ENCODE results near the gene PDPK1.
A peak's percentile ranks its signal among the peaks of the same experiment; 100 is the strongest.
"Not testable (repeated sequence)": the region's sequence is repeated elsewhere in the genome, so short reads cannot be mapped to it uniquely, and the experiment has no call there.

The PDPK1 gene

DNA sequence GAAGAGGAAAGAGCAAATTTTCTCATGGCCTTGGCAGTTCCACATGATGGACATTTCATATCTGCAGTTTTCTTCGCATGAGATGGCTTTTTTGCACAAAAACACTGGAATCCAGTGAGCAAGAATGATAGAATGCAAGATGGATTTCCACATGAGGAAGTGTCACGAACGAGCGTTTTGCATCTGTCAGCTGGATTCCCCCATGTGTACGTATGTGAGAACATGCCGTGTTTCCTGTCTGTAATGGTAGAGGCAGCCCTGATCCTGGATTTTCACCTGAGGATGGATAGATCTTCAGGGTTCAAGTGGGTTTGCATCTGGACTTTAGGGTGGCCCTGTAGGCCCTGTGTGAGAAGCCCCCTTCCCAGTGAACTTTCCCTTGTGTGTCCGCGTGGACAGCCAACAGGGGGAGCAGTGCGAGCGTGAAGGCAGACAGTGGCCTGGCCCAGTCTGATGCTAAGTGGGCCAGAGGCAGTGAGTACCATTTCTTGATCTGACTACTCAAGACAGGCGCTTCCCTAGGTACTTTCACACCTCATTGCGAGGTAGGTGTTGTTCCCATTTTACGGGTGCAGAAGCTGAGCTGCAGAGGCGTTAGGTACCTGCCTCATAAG lies 2.1 kb downstream of the PDPK1 start:
- peak overlapping the region; percentile 86 for H3K4me3 Mint-ChIP-seq
- not testable (repeated sequence) for H3K36me3 Mint-ChIP-seq (ENCODE audit: low read depth); H3K27me3 Mint-ChIP-seq; H3K27ac Mint-ChIP-seq; H3K9me3 Mint-ChIP-seq
- peaks cover 50% of the 10 kb centered on the region for H3K4me1 Mint-ChIP-seq (ENCODE audit: low read depth)

DNA sequence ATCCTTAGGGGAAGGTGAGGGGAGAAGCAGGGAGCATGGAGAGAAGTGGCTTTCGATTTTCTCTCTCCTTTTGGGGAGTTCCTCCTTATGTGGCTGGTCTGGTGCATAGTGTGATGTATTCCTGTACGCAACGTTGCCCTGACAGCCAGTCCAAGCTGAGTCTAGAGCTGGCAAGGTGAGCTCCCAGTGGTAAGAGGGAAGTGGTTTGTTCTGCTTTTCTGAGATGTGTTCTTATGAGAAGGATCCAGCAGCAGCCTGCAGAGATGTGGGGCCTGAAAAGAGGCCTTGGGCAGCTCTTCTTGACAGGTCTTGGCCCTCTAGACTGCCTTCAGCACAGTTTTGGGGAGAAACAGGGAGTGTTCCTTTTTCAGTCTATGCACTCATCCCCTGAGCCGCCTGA lies 3.1 kb downstream of the PDPK1 start:
- H3K9me3 Mint-ChIP-seq; H3K27me3 Mint-ChIP-seq; H3K36me3 Mint-ChIP-seq (ENCODE audit: low read depth); H3K4me3 Mint-ChIP-seq; H3K27ac Mint-ChIP-seq: not testable (repeated sequence)
- H3K4me1 Mint-ChIP-seq (ENCODE audit: low read depth), result peaks cover 55% of the 10 kb centered on the region

DNA sequence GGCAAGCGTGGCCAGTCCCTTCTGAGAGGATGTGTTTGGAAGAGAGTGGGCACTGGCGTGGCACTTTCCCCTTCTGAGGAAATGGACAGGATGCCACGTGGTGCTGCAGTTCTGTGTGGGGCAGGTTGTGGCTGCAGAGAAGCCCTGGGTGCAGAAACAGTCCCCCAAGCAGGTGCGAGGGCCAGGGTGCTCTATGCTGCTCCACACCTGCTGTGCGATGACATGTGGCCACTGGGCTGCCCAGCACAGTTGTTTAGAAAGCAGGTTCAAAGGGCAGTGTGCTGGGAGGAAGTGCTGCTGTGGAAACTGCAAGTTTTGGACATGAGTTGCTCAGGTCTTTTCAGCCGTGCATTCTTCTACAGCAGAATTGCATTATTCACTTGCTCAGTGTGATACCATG lies 3.6 kb downstream of the PDPK1 start:
- not testable (repeated sequence) for H3K36me3 Mint-ChIP-seq (ENCODE audit: low read depth); H3K4me3 Mint-ChIP-seq; H3K27ac Mint-ChIP-seq; H3K9me3 Mint-ChIP-seq; H3K27me3 Mint-ChIP-seq
- H3K4me1 Mint-ChIP-seq (ENCODE audit: low read depth), result peaks cover 54% of the 10 kb centered on the region

DNA sequence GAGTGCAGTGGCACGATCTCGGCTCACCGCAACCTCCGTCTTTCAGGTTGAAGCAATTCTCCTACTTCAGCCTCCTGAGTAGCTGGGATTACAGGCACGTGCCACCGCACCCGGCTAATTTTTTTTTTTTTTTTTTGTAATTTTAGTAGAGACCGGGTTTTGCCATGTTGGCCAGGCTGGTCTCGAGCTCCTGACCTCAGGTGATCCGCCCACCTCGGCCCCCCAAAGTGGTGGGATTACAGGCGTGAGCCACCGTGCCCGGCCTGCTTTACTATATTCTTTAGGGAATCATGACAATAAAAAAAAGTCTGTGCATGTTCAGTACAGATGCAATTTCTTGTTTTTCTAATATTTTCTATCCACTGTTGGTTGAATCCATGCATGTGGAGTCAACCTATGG lies 6.0 kb downstream of the PDPK1 start:
- H3K4me3 Mint-ChIP-seq; H3K9me3 Mint-ChIP-seq; H3K27ac Mint-ChIP-seq; H3K27me3 Mint-ChIP-seq; H3K36me3 Mint-ChIP-seq (ENCODE audit: low read depth): not testable (repeated sequence)
- H3K4me1 Mint-ChIP-seq (ENCODE audit: low read depth), result peaks cover 42% of the 10 kb centered on the region

DNA sequence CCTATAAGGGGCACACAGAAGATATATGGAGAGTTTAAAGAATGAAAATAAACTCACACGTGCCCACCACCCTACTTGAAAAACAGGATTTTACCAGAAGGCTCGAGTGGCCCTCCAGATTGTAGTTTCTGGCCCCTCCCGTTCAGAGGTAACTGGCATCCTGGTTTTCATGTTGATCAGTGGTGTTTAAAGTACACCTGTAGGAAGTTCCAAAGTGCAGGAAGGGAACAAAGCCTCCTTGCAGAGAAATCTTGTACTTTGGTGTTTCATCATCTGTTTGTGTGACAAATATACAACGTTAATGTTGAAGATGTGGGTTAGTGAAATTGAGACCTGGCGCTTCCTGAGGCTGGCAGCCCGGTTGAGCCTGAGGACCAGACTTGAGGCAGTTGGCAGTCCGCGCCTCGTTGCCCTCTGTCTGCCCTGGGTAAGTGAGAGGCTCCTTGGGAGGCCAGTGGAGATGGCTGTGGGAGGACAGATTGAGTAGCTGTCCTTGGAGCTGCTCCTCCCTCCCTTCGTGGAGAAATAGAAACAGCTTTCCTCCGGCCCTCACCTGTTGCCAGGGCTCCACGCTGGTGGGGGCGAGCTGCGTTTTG lies 12.6 kb downstream of the PDPK1 start:
- not testable (repeated sequence) for H3K9me3 Mint-ChIP-seq; H3K4me1 Mint-ChIP-seq (ENCODE audit: low read depth); H3K27me3 Mint-ChIP-seq; H3K27ac Mint-ChIP-seq; H3K36me3 Mint-ChIP-seq (ENCODE audit: low read depth); H3K4me3 Mint-ChIP-seq

DNA sequence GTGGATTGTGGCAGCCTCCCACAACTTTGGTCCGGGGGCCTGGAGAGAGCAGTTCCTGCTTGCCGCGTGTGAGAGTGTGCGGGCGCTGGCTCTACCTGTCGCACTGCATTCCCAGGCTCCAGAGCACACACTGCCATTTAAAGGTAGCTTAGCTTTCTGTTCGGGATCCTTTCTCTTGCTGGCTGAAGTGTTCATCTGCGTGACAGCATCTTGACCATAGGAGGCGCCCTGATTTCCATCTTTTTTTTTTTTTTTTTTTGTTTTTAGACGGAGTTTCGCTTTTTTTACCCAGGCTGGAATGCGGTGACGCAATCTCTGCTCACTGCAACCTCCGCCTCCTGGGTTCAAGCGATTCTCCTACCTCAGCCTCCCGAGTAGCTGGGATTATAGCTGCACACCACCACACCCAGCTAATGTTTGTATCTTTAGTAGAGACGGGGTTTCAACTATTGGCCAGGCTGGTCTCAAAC lies 13.6 kb downstream of the PDPK1 start:
- not testable (repeated sequence) for H3K4me3 Mint-ChIP-seq; H3K4me1 Mint-ChIP-seq (ENCODE audit: low read depth); H3K9me3 Mint-ChIP-seq; H3K27me3 Mint-ChIP-seq; H3K27ac Mint-ChIP-seq; H3K36me3 Mint-ChIP-seq (ENCODE audit: low read depth)

DNA sequence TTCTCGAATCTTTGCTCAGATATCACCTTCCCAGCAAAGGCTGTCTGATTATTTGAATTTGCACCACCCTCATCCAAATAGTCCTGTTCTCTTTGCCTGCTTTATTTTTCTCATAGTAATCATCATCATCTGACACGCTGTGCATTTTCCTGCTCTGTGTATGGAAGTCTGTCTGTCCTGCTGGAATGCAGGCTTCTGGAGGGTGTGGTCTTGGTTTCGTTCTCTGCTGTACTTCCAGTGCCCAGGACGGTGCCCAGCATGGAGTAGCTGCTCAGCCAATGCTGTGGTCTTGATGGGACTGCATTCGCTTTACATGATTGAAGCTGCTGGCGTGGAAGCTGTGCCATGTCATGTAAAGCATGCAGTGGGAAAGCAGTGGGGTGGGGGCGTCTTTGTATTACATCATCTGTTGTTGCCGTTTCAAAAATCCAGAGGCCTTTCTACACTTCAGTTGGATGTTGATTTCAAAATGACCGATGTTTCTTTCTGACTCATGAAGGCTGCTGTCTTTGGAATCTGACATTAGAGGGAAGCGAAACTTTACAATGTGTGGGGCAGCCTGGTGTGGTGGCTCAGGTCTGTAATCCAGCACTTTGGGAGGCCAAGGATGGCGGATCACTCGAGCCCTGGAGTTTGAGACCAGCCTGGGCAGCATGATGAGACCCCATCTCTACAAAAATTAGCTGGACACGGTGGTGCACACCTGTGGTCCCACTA lies 17.0 kb downstream of the PDPK1 start:
- H3K4me1 Mint-ChIP-seq (ENCODE audit: low read depth); H3K27ac Mint-ChIP-seq; H3K27me3 Mint-ChIP-seq; H3K9me3 Mint-ChIP-seq; H3K4me3 Mint-ChIP-seq; H3K36me3 Mint-ChIP-seq (ENCODE audit: low read depth): not testable (repeated sequence)

DNA sequence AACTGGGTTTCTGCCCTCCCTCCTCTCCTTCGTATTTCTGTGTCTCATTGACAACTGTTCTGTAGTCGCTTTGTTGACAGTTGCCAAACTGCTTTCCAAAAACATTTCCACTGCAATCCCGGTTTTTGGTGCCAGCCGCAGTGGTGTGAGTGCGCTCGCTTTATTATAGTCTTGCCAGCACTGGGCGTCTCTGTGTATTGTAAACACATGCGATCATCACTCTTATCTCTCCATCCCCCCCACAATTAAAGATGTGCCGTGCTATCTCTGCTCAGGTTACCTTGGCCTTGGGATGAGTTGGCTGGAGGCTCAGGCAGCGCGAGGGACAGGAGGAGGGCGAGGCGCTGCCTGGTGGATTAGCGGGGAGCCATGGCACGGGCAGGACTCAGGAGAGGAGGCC lies 19.3 kb downstream of the PDPK1 start:
- not testable (repeated sequence) for H3K9me3 Mint-ChIP-seq; H3K27me3 Mint-ChIP-seq; H3K27ac Mint-ChIP-seq; H3K4me1 Mint-ChIP-seq (ENCODE audit: low read depth); H3K36me3 Mint-ChIP-seq (ENCODE audit: low read depth); H3K4me3 Mint-ChIP-seq

DNA sequence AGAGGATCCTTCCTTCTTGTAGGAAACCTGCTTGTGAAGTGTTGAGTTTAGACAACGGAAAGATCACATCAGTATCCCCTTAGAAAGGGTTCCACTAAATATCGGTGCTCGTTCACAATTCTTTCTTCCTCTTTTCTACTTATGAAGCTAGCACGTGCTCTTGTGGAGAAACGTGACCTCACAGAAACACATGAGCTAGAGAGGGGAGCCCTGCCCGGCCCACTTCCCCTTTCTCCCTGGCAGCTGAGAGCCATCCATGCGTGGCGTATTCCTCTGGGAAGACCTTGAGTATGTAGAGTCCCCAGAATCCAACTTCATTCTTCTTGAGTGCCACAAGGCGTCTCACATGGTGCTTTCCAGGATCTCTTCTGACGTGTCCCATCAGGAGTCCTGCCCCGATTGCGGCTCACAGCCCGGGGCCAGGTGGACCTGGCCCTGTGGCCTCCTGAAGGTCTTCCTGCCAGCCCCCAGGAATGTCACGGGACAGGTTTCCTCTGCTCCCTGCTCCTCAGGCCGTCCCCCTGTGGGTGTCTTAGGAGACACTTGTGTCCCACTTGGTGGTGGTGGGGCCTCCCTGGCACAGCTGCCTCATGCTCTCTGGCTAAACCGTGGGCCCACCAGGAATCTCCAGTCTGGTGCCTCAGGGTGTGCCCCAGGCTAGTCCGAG lies 22.4 kb downstream of the PDPK1 start:
- H3K4me1 Mint-ChIP-seq (ENCODE audit: low read depth); H3K9me3 Mint-ChIP-seq; H3K4me3 Mint-ChIP-seq; H3K27ac Mint-ChIP-seq; H3K36me3 Mint-ChIP-seq (ENCODE audit: low read depth); H3K27me3 Mint-ChIP-seq: not testable (repeated sequence)

DNA sequence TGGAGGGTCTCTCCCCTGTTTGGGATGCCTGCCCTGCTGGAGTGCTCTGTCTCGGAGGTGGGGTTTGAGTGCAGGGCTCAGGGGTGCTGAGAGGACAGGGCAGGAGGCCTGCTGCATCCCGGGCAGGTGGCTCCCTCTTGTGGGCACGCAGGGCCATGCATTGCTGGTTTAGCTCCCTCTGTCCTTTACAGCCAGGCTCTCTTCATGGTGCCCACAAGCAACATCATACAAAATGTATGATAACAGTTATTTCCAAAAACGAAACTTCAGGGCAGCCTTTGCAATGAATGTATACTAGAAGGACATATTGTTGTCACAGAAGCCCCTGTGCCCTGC lies 22.9 kb downstream of the PDPK1 start:
- H3K36me3 Mint-ChIP-seq (ENCODE audit: low read depth); H3K9me3 Mint-ChIP-seq; H3K4me3 Mint-ChIP-seq; H3K27ac Mint-ChIP-seq; H3K4me1 Mint-ChIP-seq (ENCODE audit: low read depth); H3K27me3 Mint-ChIP-seq: not testable (repeated sequence)

DNA sequence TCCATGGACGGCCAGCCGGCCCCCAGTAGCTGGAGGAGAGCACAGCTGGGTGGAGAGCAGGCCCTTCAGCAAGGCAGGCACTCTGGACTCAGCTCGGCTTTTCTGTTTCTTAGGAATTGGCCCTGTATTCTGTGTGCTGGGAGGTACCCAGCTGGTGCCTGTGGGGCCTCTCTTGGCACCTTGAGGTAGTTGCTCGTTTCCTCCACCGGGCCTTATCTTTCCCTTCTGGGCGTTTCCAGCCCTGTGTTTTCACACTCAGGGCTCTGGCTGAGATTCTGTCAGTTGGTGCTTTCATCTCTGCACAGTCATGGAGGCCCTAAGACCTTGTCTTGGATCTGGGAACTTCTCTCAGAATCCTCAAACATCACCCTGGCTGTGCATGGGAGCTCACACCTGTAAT lies 29.7 kb downstream of the PDPK1 start:
- not testable (repeated sequence) for H3K4me3 Mint-ChIP-seq; H3K9me3 Mint-ChIP-seq; H3K27ac Mint-ChIP-seq; H3K36me3 Mint-ChIP-seq (ENCODE audit: low read depth); H3K27me3 Mint-ChIP-seq; H3K4me1 Mint-ChIP-seq (ENCODE audit: low read depth)

DNA sequence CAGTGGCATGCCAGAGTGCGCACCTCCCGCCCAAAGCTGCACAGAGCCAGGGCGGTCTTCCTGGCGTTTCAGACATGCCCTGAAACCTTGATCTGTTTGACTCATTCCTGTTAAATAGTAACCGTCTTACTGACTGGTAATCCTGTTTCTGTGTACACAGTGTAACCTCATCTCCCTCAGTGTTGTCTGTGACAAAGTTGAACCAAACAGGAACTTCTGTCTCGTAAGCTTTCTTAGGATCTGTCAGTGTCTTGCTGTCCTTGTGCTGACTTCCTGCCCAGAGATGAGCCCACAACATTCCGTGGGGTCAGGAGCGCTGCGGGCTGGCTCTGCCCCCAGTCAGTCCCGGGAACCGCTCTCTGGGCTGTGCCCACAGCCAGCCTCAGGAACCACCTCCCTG lies 30.8 kb downstream of the PDPK1 start:
- not testable (repeated sequence) for H3K27me3 Mint-ChIP-seq; H3K4me3 Mint-ChIP-seq; H3K4me1 Mint-ChIP-seq (ENCODE audit: low read depth); H3K36me3 Mint-ChIP-seq (ENCODE audit: low read depth); H3K27ac Mint-ChIP-seq; H3K9me3 Mint-ChIP-seq

DNA sequence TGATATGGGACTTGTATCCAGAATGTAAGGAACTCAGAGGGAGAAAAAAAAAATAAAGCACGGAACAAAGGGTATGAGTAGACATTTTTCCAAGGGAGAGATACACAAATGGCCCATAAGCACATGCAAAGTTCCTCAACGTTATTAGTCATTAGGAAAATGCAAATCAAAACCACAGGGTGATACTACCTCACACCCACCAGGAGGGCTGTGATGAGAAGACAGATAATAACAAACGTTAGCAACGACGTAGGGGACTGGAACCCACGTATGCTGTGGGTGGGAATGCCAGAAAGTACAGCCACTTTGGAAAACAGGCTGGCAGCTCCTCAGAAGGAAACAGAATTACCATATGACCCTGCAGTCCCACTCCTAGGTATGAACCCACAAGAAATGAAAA lies 34.9 kb downstream of the PDPK1 start:
- not testable (repeated sequence) for H3K27me3 Mint-ChIP-seq; H3K36me3 Mint-ChIP-seq (ENCODE audit: low read depth); H3K4me3 Mint-ChIP-seq; H3K27ac Mint-ChIP-seq; H3K4me1 Mint-ChIP-seq (ENCODE audit: low read depth); H3K9me3 Mint-ChIP-seq

DNA sequence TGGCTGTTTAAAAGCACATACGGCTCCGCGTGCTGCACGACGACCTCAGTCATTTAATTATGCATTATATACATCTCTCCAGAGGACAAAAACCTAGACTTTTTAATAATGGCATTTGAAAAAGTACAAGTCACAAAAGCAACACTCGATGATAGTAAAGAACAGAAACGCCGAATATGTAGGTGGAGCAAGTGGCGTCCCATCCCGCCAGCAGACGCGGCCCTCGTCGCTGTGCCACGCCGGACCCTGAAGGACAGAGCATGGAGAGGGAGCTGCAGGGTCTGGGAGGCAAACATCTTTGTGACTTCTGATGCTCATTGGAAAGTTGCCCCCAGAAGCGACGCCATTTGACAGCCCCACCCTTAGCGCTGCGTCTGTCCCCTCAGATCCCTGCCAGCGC lies 38.0 kb downstream of the PDPK1 start:
- not testable (repeated sequence) for H3K27me3 Mint-ChIP-seq; H3K27ac Mint-ChIP-seq; H3K36me3 Mint-ChIP-seq (ENCODE audit: low read depth); H3K4me1 Mint-ChIP-seq (ENCODE audit: low read depth); H3K9me3 Mint-ChIP-seq; H3K4me3 Mint-ChIP-seq

DNA sequence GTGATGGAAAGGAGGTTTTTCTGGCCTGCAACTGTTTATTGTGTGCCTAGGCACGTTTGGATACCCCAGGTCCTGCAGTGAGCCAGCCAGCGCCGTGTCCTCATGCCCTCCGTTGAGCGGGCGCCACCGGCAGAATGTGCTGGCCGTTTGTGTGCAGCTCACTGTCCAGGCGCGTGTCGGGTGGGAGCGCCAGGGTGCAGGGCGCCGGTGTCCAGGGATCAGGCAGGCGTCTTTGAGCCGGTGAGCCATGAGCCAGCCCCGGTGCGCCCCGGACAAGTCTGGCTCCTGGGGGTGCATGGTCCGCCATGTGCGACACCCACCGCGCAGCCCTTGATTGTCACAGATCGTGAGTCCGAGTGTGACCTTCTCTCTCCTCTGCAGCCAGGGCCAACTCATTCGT lies 39.2 kb downstream of the PDPK1 start:
- not testable (repeated sequence) for H3K4me3 Mint-ChIP-seq; H3K4me1 Mint-ChIP-seq (ENCODE audit: low read depth); H3K27ac Mint-ChIP-seq

DNA sequence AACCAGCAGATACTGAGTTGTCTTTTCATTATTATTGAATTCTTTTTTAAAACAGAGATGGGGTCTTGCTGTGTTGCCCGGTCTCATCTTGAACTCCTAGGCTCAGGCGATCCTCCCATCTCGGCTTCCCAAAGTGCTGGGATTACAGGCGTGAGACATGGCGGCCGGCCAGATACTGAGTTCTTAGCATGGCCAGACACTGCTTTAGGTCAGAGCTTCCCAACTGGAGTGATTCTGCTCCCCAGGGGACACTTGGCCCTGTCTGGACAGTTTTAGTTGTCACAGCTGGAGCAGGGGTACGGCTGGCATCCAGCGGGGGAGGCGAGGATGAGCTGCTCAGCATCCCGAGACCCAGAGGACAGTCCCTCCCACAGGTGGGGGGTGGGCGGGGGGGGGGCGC lies 41.1 kb downstream of the PDPK1 start:
- H3K4me3 Mint-ChIP-seq; H3K36me3 Mint-ChIP-seq (ENCODE audit: low read depth); H3K9me3 Mint-ChIP-seq; H3K27me3 Mint-ChIP-seq; H3K27ac Mint-ChIP-seq; H3K4me1 Mint-ChIP-seq (ENCODE audit: low read depth): not testable (repeated sequence)

More for the DNA sequence above, 39.2 kb downstream of the PDPK1 start:
- not testable (repeated sequence) for H3K9me3 Mint-ChIP-seq; H3K27me3 Mint-ChIP-seq; H3K36me3 Mint-ChIP-seq (ENCODE audit: low read depth)
